ENCODE results near the gene BMI1.

The BMI1 gene

DNA sequence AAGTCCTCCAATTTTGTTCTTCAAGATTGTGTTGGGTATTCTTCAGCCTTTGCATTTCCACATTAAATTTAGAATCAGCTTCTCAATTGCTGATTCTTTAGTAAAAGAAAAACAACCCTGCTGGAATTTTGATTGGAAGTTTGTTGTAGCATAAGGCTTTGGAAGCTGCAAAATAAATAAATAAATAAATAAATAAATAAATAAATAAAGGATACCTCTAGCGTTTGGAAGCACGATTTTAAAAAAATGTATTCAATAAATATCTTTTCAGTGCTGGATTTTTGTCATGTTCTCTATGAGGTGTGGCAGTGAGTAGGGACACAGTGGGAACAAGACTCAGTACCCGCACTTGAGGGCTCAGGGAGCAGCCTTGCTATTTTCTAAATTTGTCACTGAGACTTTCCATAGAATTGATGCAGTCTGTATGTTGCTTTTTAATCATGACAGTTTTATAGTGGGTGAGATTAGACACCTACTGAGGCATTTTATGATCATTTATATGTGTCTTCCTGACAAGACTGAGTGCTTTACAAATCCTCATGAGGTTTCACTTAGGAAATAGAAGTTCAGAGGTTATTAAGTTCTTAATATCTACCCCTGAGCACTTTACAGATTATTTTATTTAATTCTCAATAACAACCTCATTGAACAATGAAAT is 27.0 kb upstream of the BMI1 start (continued):
- TF ChIP-seq ZNF10 (tag by site-specific recombination; IDR thresholded peaks at IDR 0.05) (no peak), ZNF433 (tag by site-specific recombination; IDR thresholded peaks at IDR 0.05; ENCODE audit: low read depth) (peak; percentile 78; the same call in 1 of the 2 replicates), TCF7L2 (IDR thresholded peaks at IDR 0.05; ENCODE audit: borderline replicate concordance, low read depth, low read length) (no peak), ZNF138 (tag by site-specific recombination; IDR thresholded peaks at IDR 0.05; ENCODE audit: borderline replicate concordance) (peak; percentile 47; the same call in 1 of the 2 replicates), ZNF19 (tag by site-specific recombination; IDR thresholded peaks at IDR 0.05; ENCODE audit: low read depth) (peak; percentile 93), ZNF239 (tag by site-specific recombination; IDR thresholded peaks at IDR 0.05) (no peak), RBAK (tag by site-specific recombination; IDR thresholded peaks at IDR 0.05) (0 out of 2 replicates have a peak, but pooled peaks have one; percentile 31), ZNF202 (tag by site-specific recombination; IDR thresholded peaks at IDR 0.05; ENCODE audit: borderline replicate concordance) (peak; percentile 80), GLI4 (tag by site-specific recombination; IDR thresholded peaks at IDR 0.05) (no peak), ZNF266 (tag by site-specific recombination; IDR thresholded peaks at IDR 0.05; ENCODE audit: low read depth) (peak; percentile 85), ZNF626 (tag by site-specific recombination; IDR thresholded peaks at IDR 0.05) (no peak), ZBTB44 (tag by site-specific recombination; IDR thresholded peaks at IDR 0.05) (0 out of 2 replicates have a peak, but pooled peaks have one; percentile 43), GLI2 (tag by site-specific recombination; IDR thresholded peaks at IDR 0.05; ENCODE audit: borderline replicate concordance, low read depth) (peak; percentile 25; the same call in 1 of the 2 replicates), ZNF747 (tag by site-specific recombination; IDR thresholded peaks at IDR 0.05) (no peak), ZNF530 (tag by site-specific recombination; IDR thresholded peaks at IDR 0.05; ENCODE audit: low read depth) (0 out of 2 replicates have a peak, but pooled peaks have one; percentile 70), ZFP3 (tag by site-specific recombination; IDR thresholded peaks at IDR 0.05; ENCODE audit: low read depth) (0 out of 2 replicates have a peak, but pooled peaks have one; percentile 47), ZNF707 (tag by site-specific recombination; IDR thresholded peaks at IDR 0.05) (no peak), ZNF660 (tag by site-specific recombination; IDR thresholded peaks at IDR 0.05) (no peak)
- TF ChIP-seq, protein P1, sequence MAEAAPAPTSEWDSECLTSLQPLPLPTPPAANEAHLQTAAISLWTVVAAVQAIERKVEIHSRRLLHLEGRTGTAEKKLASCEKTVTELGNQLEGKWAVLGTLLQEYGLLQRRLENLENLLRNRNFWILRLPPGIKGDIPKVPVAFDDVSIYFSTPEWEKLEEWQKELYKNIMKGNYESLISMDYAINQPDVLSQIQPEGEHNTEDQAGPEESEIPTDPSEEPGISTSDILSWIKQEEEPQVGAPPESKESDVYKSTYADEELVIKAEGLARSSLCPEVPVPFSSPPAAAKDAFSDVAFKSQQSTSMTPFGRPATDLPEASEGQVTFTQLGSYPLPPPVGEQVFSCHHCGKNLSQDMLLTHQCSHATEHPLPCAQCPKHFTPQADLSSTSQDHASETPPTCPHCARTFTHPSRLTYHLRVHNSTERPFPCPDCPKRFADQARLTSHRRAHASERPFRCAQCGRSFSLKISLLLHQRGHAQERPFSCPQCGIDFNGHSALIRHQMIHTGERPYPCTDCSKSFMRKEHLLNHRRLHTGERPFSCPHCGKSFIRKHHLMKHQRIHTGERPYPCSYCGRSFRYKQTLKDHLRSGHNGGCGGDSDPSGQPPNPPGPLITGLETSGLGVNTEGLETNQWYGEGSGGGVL (tag by site-specific recombination; IDR thresholded peaks at IDR 0.05) = no peak
- TF ChIP-seq, protein P2, sequence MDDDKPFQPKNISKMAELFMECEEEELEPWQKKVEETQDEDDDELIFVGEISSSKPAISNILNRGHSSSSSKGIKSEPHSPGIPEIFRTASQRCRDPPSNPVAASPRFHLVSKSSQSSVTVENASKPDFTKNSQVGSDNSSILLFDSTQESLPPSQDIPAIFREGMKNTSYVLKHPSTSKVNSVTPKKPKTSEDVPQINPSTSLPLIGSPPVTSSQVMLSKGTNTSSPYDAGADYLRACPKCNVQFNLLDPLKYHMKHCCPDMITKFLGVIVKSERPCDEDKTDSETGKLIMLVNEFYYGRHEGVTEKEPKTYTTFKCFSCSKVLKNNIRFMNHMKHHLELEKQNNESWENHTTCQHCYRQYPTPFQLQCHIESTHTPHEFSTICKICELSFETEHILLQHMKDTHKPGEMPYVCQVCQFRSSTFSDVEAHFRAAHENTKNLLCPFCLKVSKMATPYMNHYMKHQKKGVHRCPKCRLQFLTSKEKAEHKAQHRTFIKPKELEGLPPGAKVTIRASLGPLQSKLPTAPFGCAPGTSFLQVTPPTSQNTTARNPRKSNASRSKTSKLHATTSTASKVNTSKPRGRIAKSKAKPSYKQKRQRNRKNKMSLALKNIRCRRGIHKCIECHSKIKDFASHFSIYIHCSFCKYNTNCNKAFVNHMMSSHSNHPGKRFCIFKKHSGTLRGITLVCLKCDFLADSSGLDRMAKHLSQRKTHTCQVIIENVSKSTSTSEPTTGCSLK (tag by site-specific recombination; IDR thresholded peaks at IDR 0.05) = no peak
- TF ChIP-seq, protein P3, sequence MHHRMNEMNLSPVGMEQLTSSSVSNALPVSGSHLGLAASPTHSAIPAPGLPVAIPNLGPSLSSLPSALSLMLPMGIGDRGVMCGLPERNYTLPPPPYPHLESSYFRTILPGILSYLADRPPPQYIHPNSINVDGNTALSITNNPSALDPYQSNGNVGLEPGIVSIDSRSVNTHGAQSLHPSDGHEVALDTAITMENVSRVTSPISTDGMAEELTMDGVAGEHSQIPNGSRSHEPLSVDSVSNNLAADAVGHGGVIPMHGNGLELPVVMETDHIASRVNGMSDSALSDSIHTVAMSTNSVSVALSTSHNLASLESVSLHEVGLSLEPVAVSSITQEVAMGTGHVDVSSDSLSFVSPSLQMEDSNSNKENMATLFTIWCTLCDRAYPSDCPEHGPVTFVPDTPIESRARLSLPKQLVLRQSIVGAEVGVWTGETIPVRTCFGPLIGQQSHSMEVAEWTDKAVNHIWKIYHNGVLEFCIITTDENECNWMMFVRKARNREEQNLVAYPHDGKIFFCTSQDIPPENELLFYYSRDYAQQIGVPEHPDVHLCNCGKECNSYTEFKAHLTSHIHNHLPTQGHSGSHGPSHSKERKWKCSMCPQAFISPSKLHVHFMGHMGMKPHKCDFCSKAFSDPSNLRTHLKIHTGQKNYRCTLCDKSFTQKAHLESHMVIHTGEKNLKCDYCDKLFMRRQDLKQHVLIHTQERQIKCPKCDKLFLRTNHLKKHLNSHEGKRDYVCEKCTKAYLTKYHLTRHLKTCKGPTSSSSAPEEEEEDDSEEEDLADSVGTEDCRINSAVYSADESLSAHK (tag by site-specific recombination; IDR thresholded peaks at IDR 0.05) = peak; percentile 67; the same call in 1 of the 2 replicates
- TF ChIP-seq, protein P4, sequence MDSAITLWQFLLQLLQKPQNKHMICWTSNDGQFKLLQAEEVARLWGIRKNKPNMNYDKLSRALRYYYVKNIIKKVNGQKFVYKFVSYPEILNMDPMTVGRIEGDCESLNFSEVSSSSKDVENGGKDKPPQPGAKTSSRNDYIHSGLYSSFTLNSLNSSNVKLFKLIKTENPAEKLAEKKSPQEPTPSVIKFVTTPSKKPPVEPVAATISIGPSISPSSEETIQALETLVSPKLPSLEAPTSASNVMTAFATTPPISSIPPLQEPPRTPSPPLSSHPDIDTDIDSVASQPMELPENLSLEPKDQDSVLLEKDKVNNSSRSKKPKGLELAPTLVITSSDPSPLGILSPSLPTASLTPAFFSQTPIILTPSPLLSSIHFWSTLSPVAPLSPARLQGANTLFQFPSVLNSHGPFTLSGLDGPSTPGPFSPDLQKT (IDR thresholded peaks at IDR 0.05; ENCODE audit: borderline replicate concordance, low read depth, low read length) = no peak
- TF ChIP-seq, protein P5, sequence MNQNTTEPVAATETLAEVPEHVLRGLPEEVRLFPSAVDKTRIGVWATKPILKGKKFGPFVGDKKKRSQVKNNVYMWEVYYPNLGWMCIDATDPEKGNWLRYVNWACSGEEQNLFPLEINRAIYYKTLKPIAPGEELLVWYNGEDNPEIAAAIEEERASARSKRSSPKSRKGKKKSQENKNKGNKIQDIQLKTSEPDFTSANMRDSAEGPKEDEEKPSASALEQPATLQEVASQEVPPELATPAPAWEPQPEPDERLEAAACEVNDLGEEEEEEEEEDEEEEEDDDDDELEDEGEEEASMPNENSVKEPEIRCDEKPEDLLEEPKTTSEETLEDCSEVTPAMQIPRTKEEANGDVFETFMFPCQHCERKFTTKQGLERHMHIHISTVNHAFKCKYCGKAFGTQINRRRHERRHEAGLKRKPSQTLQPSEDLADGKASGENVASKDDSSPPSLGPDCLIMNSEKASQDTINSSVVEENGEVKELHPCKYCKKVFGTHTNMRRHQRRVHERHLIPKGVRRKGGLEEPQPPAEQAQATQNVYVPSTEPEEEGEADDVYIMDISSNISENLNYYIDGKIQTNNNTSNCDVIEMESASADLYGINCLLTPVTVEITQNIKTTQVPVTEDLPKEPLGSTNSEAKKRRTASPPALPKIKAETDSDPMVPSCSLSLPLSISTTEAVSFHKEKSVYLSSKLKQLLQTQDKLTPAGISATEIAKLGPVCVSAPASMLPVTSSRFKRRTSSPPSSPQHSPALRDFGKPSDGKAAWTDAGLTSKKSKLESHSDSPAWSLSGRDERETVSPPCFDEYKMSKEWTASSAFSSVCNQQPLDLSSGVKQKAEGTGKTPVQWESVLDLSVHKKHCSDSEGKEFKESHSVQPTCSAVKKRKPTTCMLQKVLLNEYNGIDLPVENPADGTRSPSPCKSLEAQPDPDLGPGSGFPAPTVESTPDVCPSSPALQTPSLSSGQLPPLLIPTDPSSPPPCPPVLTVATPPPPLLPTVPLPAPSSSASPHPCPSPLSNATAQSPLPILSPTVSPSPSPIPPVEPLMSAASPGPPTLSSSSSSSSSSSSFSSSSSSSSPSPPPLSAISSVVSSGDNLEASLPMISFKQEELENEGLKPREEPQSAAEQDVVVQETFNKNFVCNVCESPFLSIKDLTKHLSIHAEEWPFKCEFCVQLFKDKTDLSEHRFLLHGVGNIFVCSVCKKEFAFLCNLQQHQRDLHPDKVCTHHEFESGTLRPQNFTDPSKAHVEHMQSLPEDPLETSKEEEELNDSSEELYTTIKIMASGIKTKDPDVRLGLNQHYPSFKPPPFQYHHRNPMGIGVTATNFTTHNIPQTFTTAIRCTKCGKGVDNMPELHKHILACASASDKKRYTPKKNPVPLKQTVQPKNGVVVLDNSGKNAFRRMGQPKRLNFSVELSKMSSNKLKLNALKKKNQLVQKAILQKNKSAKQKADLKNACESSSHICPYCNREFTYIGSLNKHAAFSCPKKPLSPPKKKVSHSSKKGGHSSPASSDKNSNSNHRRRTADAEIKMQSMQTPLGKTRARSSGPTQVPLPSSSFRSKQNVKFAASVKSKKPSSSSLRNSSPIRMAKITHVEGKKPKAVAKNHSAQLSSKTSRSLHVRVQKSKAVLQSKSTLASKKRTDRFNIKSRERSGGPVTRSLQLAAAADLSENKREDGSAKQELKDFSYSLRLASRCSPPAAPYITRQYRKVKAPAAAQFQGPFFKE (tag by site-specific recombination; IDR thresholded peaks at IDR 0.05; ENCODE audit: borderline replicate concordance) = no peak
